HCT116 (cell line): Measurements from ENCODE around the gene HEY2.
"Not testable (repeated sequence)": the region's sequence is repeated elsewhere in the genome, so short reads cannot be mapped to it uniquely, and the experiment has no call there.

Experiments
- MAX ChIP-seq: IDR thresholded peaks from 2 replicates; pipeline ENCODE4 v1.6.1; 2012
- YY1 ChIP-seq: IDR thresholded peaks from 2 replicates; pipeline ENCODE4 v1.6.1; 2011; ENCODE audit warnings: low read length, low read depth, moderate library complexity, mild to moderate bottlenecking; ENCODE audit not compliant: insufficient replicate concordance; ENCODE audit errors: extremely low read depth

GRCh38 chr6:125776107-125776826, 26.8 kb downstream of the HEY2 start:
- TF ChIP-seq MAX, YY1: not testable (repeated sequence)
